Upper lobe of right lung (tissue), 1 donor: ENCODE data around the gene CDON. TPM values are rescaled to one million over a fixed set of nuclear protein-coding genes. Genes with fewer than 3 reads are reported as not detected.
A peak's percentile ranks its signal among the peaks of the same experiment; 100 is the strongest.

Experiments used
- ATAC-seq: fragments of 200-7000 bp; cut with Tn5 transposase; one replicate; pipeline ENCODE4 v1.9.1; 2020; ENCODE audit warnings: mild to moderate bottlenecking, moderate library complexity
- DNase-seq: peaks from one replicate; pipeline ENCODE4 v3.0.0-alpha.2; 2020
- H3K27ac ChIP-seq: fragments of 200-600 bp; one replicate; pipeline ENCODE4 v1.8.0; 2022
- H3K27me3 ChIP-seq: fragments of 200-600 bp; one replicate; pipeline ENCODE4 v1.8.0; 2022; ENCODE audit warnings: mild to moderate bottlenecking
- H3K36me3 ChIP-seq: fragments of 200-600 bp; one replicate; pipeline ENCODE4 v1.8.0; 2022
- H3K4me1 ChIP-seq: fragments of 200-600 bp; one replicate; pipeline ENCODE4 v1.8.0; 2022
- H3K4me3 ChIP-seq: fragments of 200-600 bp; one replicate; pipeline ENCODE4 v1.8.0; 2022; ENCODE audit warnings: mild to moderate bottlenecking
- H3K9me3 ChIP-seq: fragments of 200-600 bp; one replicate; pipeline ENCODE4 v1.8.0; 2022
- CTCF ChIP-seq: fragments of 200-600 bp; IDR thresholded peaks from one replicate; pipeline ENCODE4 v1.8.0; 2022; ENCODE audit warnings: antibody characterized with exemption
- intact Hi-C: fragments of 100-400 bp; cut with DNase I; formaldehyde crosslinking; loops from one replicate; pipeline ENCODE4 v1.11.0; 2022
- long read RNA-seq: library from polyadenylated mRNA; unstranded; transcript quantifications from one replicate; pipeline ENCODE4 v2.0.0, GENCODE V29; 2021
- total RNA-seq: library from RNA; stranded (reverse); fragmentation: NEBNext Ultra II Directional; extraction: Animal tissue kit (Norgen Biotek cat#: 25700); gene quantifications from one replicate; pipeline ENCODE4 v1.2.1, GENCODE V29; 2021
- donor health status: DM: no; HTN: yes; CAD: no; lungs with severe emphysema.

CDON gene
- total RNA-seq: 13.3 TPM
- long read RNA-seq, partial matches to known transcripts: 0 of 4 reads
- long read RNA-seq, other reads (novel, unspliced or antisense): 4 of 4 reads

- peak within 1 kb of the TSS; percentile 65 for H3K4me3 ChIP-seq
- intact Hi-C loops: no loop called here
- no peaks in the 10 kb centered on the region for H3K9me3 ChIP-seq
- H3K4me1 ChIP-seq: peaks cover 14% of the 10 kb centered on the region
- H3K36me3 ChIP-seq: no peaks in the 10 kb centered on the region
- DNase-seq: peak; percentile 96
- peak; percentile 97 for ATAC-seq
- H3K27me3 ChIP-seq: no peaks in the 10 kb centered on the region
- TF ChIP-seq CTCF: peak; percentile 21
- peak within 1 kb of the TSS; percentile 88 for H3K27ac ChIP-seq
Measured at GRCh38 chr11:126062679-126063506, at the start of gene CDON. Gene CDON, minus strand, starts transcription at chr11:126062866. Its CDS starts 39,390 bp downstream, at chr11:126023476.

GRCh38 chr11:126111458-126112116, 48.9 kb upstream of the CDON start:
- ATAC-seq: no peak

GRCh38 chr11:126109941-126110731, 47.5 kb upstream of the CDON start:
- ATAC-seq (no peak), DNase-seq (no peak)
- no peak overlapping the region for H3K27ac ChIP-seq
- H3K27me3 ChIP-seq: no peaks in the 10 kb centered on the region
- H3K36me3 ChIP-seq: no peaks in the 10 kb centered on the region
- peaks cover 13% of the 10 kb centered on the region for H3K4me1 ChIP-seq
- intact Hi-C loops: no loop called here
- no peak for TF ChIP-seq CTCF
- no peak overlapping the region for H3K4me3 ChIP-seq
- H3K9me3 ChIP-seq: no peaks in the 10 kb centered on the region

More at GRCh38 chr11:126111458-126112116, 48.9 kb upstream of the CDON start:
- no peak for DNase-seq
- Histone ChIP-seq H3K9me3 (no peaks in the 10 kb centered on the region), H3K36me3 (no peaks in the 10 kb centered on the region), H3K4me1 (peaks cover 20% of the 10 kb centered on the region), H3K27ac (no peak overlapping the region), H3K27me3 (no peaks in the 10 kb centered on the region), H3K4me3 (no peak overlapping the region)
- intact Hi-C loops: no loop called here
- TF ChIP-seq CTCF: no peak

GRCh38 chr11:126106594-126107328, 44.1 kb upstream of the CDON start:
- ATAC-seq (no peak), DNase-seq (no peak)
- intact Hi-C loops: no loop called here
- H3K4me3 ChIP-seq: no peak overlapping the region
- H3K27ac ChIP-seq: no peak overlapping the region
- no peaks in the 10 kb centered on the region for H3K9me3 ChIP-seq
- no peaks in the 10 kb centered on the region for H3K36me3 ChIP-seq
- H3K4me1 ChIP-seq: no peaks in the 10 kb centered on the region
- TF ChIP-seq CTCF: no peak
- no peaks in the 10 kb centered on the region for H3K27me3 ChIP-seq

GRCh38 chr11:126105748-126106080, 43.0 kb upstream of the CDON start:
- Histone ChIP-seq H3K4me1 (no peaks in the 10 kb centered on the region), H3K9me3 (no peaks in the 10 kb centered on the region), H3K4me3 (no peak overlapping the region), H3K27ac (no peak overlapping the region), H3K27me3 (no peaks in the 10 kb centered on the region), H3K36me3 (no peaks in the 10 kb centered on the region)
- no peak for TF ChIP-seq CTCF
- ATAC-seq (no peak), DNase-seq (no peak)
- intact Hi-C loops: no loop called here
